HG02938 (cell line): ENCODE results near the gene ERCC6L2.

Experiments
- ATAC-seq: cut with Tn5 transposase; IDR thresholded peaks from one replicate; pipeline ENCODE4 v1.9.1; 2021; ENCODE audit warnings: mild to moderate bottlenecking, moderate library complexity; ENCODE audit not compliant: unreplicated experiment

Gene ERCC6L2

GRCh38 chr9:95875305-95876137, at the start of gene ERCC6L2:
Gene ERCC6L2, plus strand, starts transcription at chr9:95875691. Its CDS starts 348 bp downstream, at chr9:95876039.
- ATAC-seq: peak; percentile 76

GRCh38 chr9:95826183-95826838, 49.2 kb upstream of the ERCC6L2 start:
- no peak for ATAC-seq

GRCh38 chr9:95830768-95831167, 44.7 kb upstream of the ERCC6L2 start:
- no peak for ATAC-seq

- no peak for ATAC-seq
Observed at GRCh38 chr9:95831810-95832209, 43.7 kb upstream of the ERCC6L2 start.

GRCh38 chr9:95833546-95834178, 41.8 kb upstream of the ERCC6L2 start:
- ATAC-seq: no peak

- no peak for ATAC-seq
Observed at GRCh38 chr9:95834281-95834907, 41.1 kb upstream of the ERCC6L2 start.

- ATAC-seq: no peak
Observed at GRCh38 chr9:95835393-95835792, 40.1 kb upstream of the ERCC6L2 start.

GRCh38 chr9:95836072-95836471, 39.4 kb upstream of the ERCC6L2 start:
- no peak for ATAC-seq

GRCh38 chr9:95839012-95839411, 36.5 kb upstream of the ERCC6L2 start:
- no peak for ATAC-seq

- no peak for ATAC-seq
Observed at GRCh38 chr9:95840074-95840473, 35.4 kb upstream of the ERCC6L2 start.

GRCh38 chr9:95841377-95841776, 34.1 kb upstream of the ERCC6L2 start:
- no peak for ATAC-seq

- no peak for ATAC-seq
Observed at GRCh38 chr9:95845751-95846150, 29.7 kb upstream of the ERCC6L2 start.

- no peak for ATAC-seq
Observed at GRCh38 chr9:95848764-95849163, 26.7 kb upstream of the ERCC6L2 start.

GRCh38 chr9:95852059-95853032, 23.1 kb upstream of the ERCC6L2 start:
- peak; percentile 96 for ATAC-seq

- ATAC-seq: no peak
Observed at GRCh38 chr9:95854386-95855020, 21.0 kb upstream of the ERCC6L2 start.

GRCh38 chr9:95855961-95856360, 19.5 kb upstream of the ERCC6L2 start:
- ATAC-seq: no peak

- ATAC-seq: no peak
Observed at GRCh38 chr9:95857124-95857523, 18.4 kb upstream of the ERCC6L2 start.

- no peak for ATAC-seq
Observed at GRCh38 chr9:95857896-95858295, 17.6 kb upstream of the ERCC6L2 start.

GRCh38 chr9:95862343-95862742, 13.1 kb upstream of the ERCC6L2 start:
- no peak for ATAC-seq
